Uterus (tissue), 2 donors: ENCODE data around the gene ABCB8.

Experiments
- CTCF ChIP-seq, 4 experiments: fragments of 200-600 bp in 2 of 4; fragments of 450-650 bp in 2 of 4; sonication (generic) in 2 of 4; IDR thresholded peaks; one replicate each; pipeline ENCODE4 v1.5.1; 2016 to 2019; ENCODE audit warnings: antibody characterized with exemption in 4 of 4, mild to moderate bottlenecking in 2 of 4, moderate library complexity in 1 of 4
- POLR2A ChIP-seq, 2 donors: fragments of 450-650 bp; IDR thresholded peaks; one replicate each; pipeline ENCODE4 v1.6.1; 2016; ENCODE audit warnings: antibody characterized with exemption in 2 of 2, mild to moderate bottlenecking in 1 of 2, moderate library complexity in 1 of 2

GRCh38 chr7:151025924-151026671 is 2.2 kb upstream of the ABCB8 start:
- TF ChIP-seq CTCF (IDR thresholded peaks at IDR 0.05): no peak
- TF ChIP-seq POLR2A (IDR thresholded peaks at IDR 0.05): no peak
